Fibroblast of mammary gland (primary cell): ENCODE results near the gene ACBD3.

Experiments used
- DNase-seq: peaks from one replicate; pipeline ENCODE4 v3.0.0-alpha.2; 2010; ENCODE audit warnings: low read depth
- H3K4me3 ChIP-seq: 2 replicates; pipeline ENCODE4 v1.5.1; 2011; ENCODE audit warnings: low read depth, mild to moderate bottlenecking, low read length, moderate library complexity; ENCODE audit not compliant: control insufficient read depth
- CTCF ChIP-seq: conservative IDR thresholded peaks from 2 replicates; pipeline ENCODE4 v1.5.1; 2011; ENCODE audit warnings: low read depth, low read length, inconsistent platforms; ENCODE audit not compliant: control insufficient read depth, insufficient read depth

Gene ACBD3

GRCh38 chr1:226144045-226144444 is 42.5 kb downstream of the ACBD3 start:
- DNase-seq = no peak
- H3K4me3 ChIP-seq = no peak overlapping the region
- no peak for TF ChIP-seq CTCF

GRCh38 chr1:226135709-226136108 is 50.8 kb downstream of the ACBD3 start:
- no peak for TF ChIP-seq CTCF
- no peak overlapping the region for H3K4me3 ChIP-seq

GRCh38 chr1:226135059-226135651 is 51.4 kb downstream of the ACBD3 start:
- TF ChIP-seq CTCF = no peak
- DNase-seq = no peak
- no peak overlapping the region for H3K4me3 ChIP-seq

More at GRCh38 chr1:226135709-226136108, 50.8 kb downstream of the ACBD3 start:
- no peak for DNase-seq

- no peak for TF ChIP-seq CTCF
- no peak overlapping the region for H3K4me3 ChIP-seq
- no peak for DNase-seq
These were observed 52.1 kb downstream of the ACBD3 start for GRCh38 chr1:226134170-226135058.

- no peak overlapping the region for H3K4me3 ChIP-seq
- TF ChIP-seq CTCF = no peak
- no peak for DNase-seq
These were observed 52.9 kb downstream of the ACBD3 start for GRCh38 chr1:226133504-226134123.

GRCh38 chr1:226132728-226133503 is 53.6 kb downstream of the ACBD3 start:
- no peak overlapping the region for H3K4me3 ChIP-seq
- TF ChIP-seq CTCF = no peak
- no peak for DNase-seq
